Peyer's patch (tissue), 4 donors: ENCODE results near the gene OBSCN.

Source experiments
- CTCF ChIP-seq, 6 experiments: fragments of 450-650 bp in 4 of 6; fragments of 200-600 bp in 2 of 6; sonication (generic) in 1 of 6; IDR thresholded peaks; one replicate each; pipeline ENCODE4 v1.5.1; 2017 to 2019; ENCODE audit warnings: antibody characterized with exemption in 6 of 6, mild to moderate bottlenecking in 3 of 6, moderate library complexity in 1 of 6
- POLR2A ChIP-seq, 2 donors: fragments of 450-650 bp; IDR thresholded peaks; one replicate each; pipeline ENCODE4 v1.5.1; 2017; ENCODE audit warnings: antibody characterized with exemption in 2 of 2, mild to moderate bottlenecking in 2 of 2, moderate library complexity in 2 of 2

- no peak for TF ChIP-seq CTCF (IDR thresholded peaks at IDR 0.05)
- TF ChIP-seq POLR2A (IDR thresholded peaks at IDR 0.05): peak in 1 of 2 donors; percentile 18
Observed at GRCh38 chr1:228275430-228276173, 67.8 kb downstream of the OBSCN start.
